SU-DHL-6 (cell line): Measurements from ENCODE around the gene DDX10.

Source experiments
- H2AFZ ChIP-seq: fragments of 200-600 bp; sonication (generic); 2 replicates; pipeline ENCODE4 v1.6.1; 2014; ENCODE audit warnings: low read depth, mild to moderate bottlenecking, moderate library complexity, mixed read lengths, antibody characterized with exemption, low read length; ENCODE audit not compliant: severe bottlenecking
- H3F3A ChIP-seq: fragments of 200-600 bp; shearing (Covaris generic); 2 replicates; pipeline ENCODE4 v1.6.0; 2016; ENCODE audit warnings: antibody characterized with exemption, mild to moderate bottlenecking; ENCODE audit not compliant: insufficient read depth
- H3K27ac ChIP-seq: fragments of 200-600 bp; sonication (generic); 2 replicates; pipeline ENCODE4 v1.5.1; 2016; ENCODE audit warnings: low read depth, mild to moderate bottlenecking, low read length, moderate library complexity, mixed read lengths
- H3K27me3 ChIP-seq: fragments of 200-600 bp; sonication (generic), shearing (Covaris generic); 2 replicates; pipeline ENCODE4 v1.6.0; 2014; ENCODE audit warnings: mild to moderate bottlenecking, low read length
- H3K36me3 ChIP-seq: fragments of 200-600 bp; sonication (generic); 2 replicates; pipeline ENCODE4 v1.6.1; 2014; ENCODE audit warnings: mild to moderate bottlenecking, low read length, mixed read lengths
- H3K4me2 ChIP-seq: fragments of 300-600, 200-600 bp; shearing (Covaris generic), sonication (generic); 2 replicates; pipeline ENCODE4 v1.6.0; 2014; ENCODE audit warnings: low read length, low read depth, mild to moderate bottlenecking; ENCODE audit not compliant: poor library complexity, severe bottlenecking
- H3K4me3 ChIP-seq: fragments of 200-600 bp; sonication (generic); 2 replicates; pipeline ENCODE4 v1.5.1; 2014; ENCODE audit warnings: antibody characterized with exemption, low read length, mild to moderate bottlenecking, mixed read lengths; ENCODE audit not compliant: insufficient read depth, poor library complexity, severe bottlenecking
- H3K79me2 ChIP-seq: fragments of 200-600 bp; sonication (generic); 2 replicates; pipeline ENCODE4 v1.6.1; 2014; ENCODE audit warnings: mild to moderate bottlenecking, low read length, moderate library complexity; ENCODE audit not compliant: insufficient read depth
- H3K9ac ChIP-seq: fragments of 200-600 bp; sonication (generic); 2 replicates; pipeline ENCODE4 v1.7.0; 2014; ENCODE audit warnings: mild to moderate bottlenecking, low read length
- H3K9me2 ChIP-seq: fragments of 200-600 bp; sonication (generic); replicated peaks from 2 replicates; pipeline ENCODE4 v1.6.1; 2014; ENCODE audit warnings: low read length; ENCODE audit not compliant: insufficient read depth
- H3K9me3 ChIP-seq: fragments of 200-600 bp; sonication (generic); 2 replicates; pipeline ENCODE4 v1.6.1; 2014; ENCODE audit warnings: low read length, mixed read lengths; ENCODE audit not compliant: insufficient read depth
- H4K20me1 ChIP-seq: fragments of 200-600 bp; sonication (generic); 2 replicates; pipeline ENCODE4 v1.6.1; 2014; ENCODE audit warnings: low read depth, mild to moderate bottlenecking, antibody characterized with exemption, low read length, moderate library complexity, mixed read lengths
- CTCF ChIP-seq: fragments of 200-600 bp; sonication (generic); IDR thresholded peaks from one replicate; pipeline ENCODE4 v1.5.1; 2017; ENCODE audit warnings: antibody characterized with exemption, mild to moderate bottlenecking, low read length, moderate library complexity; ENCODE audit not compliant: insufficient read depth, poor library complexity, severe bottlenecking
- EZH2phosphoT487 ChIP-seq: fragments of 200-600 bp; sonication (generic), shearing (Covaris generic); conservative IDR thresholded peaks from 2 replicates; pipeline ENCODE4 v1.6.1; 2018; ENCODE audit warnings: mild to moderate bottlenecking, antibody characterized with exemption, low read length, moderate library complexity, mixed read lengths

The DDX10 gene

GRCh38 chr11:108672113-108672512, 7.2 kb downstream of the DDX10 start:
- Histone ChIP-seq H3K9ac (no peak overlapping the region), H3K27me3 (no peaks in the 10 kb centered on the region), H4K20me1 (no peaks in the 10 kb centered on the region; the same call in 1 of the 2 replicates), H3K9me2 (no peaks in the 10 kb centered on the region), H3F3A (no peaks in the 10 kb centered on the region), H3K27ac (no peak overlapping the region), H3K4me3 (no peak overlapping the region), H3K9me3 (no peaks in the 10 kb centered on the region), H3K4me2 (no peak overlapping the region), H2AFZ (no peak overlapping the region), H3K79me2 (peaks cover 68% of the 10 kb centered on the region), H3K36me3 (peaks cover 13% of the 10 kb centered on the region; the same call in 1 of the 2 replicates)
- TF ChIP-seq EZH2phosphoT487 (no peak), CTCF (no peak)

DNA sequence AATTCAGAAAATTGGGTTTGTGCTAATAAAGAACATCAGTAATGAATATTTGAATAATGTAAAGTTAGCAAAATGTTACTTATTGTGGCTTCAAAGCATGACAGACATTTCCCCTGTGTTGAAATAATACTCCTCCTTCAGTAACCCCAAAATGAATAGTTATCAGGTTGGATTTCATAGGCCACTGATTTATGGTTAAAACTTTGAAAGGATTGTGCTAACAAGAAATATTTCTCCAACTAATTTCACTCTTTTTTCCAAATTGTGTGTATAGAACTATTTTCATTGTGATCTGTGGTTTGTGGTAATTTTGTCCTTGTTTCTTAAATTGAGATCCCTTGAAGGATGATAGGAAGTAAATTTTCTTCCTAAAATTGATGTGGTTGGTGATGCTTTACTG, 7.9 kb downstream of the DDX10 start:
- Histone ChIP-seq H3K9me3 (no peaks in the 10 kb centered on the region), H3K27ac (no peak overlapping the region)

GRCh38 chr11:108679045-108679444, 14.2 kb downstream of the DDX10 start:
- Histone ChIP-seq H3K9me3 (no peaks in the 10 kb centered on the region), H3K9me2 (no peaks in the 10 kb centered on the region), H3K36me3 (peaks cover 38% of the 10 kb centered on the region), H3K4me2 (no peak overlapping the region), H3K27ac (no peak overlapping the region), H4K20me1 (no peaks in the 10 kb centered on the region), H3K27me3 (no peaks in the 10 kb centered on the region), H3K4me3 (no peak overlapping the region), H3F3A (no peaks in the 10 kb centered on the region), H3K79me2 (peaks cover 12% of the 10 kb centered on the region; the same call in 1 of the 2 replicates), H3K9ac (no peak overlapping the region), H2AFZ (no peak overlapping the region)
- TF ChIP-seq CTCF (no peak), EZH2phosphoT487 (no peak)

More for the DNA sequence above, 7.9 kb downstream of the DDX10 start:
- H3K4me3 ChIP-seq: no peak overlapping the region
- H2AFZ ChIP-seq: no peak overlapping the region
- H3K79me2 ChIP-seq: peaks cover 62% of the 10 kb centered on the region
- H3K4me2 ChIP-seq: no peak overlapping the region
- H4K20me1 ChIP-seq: no peaks in the 10 kb centered on the region; the same call in 1 of the 2 replicates
- peaks cover 15% of the 10 kb centered on the region; the same call in 1 of the 2 replicates for H3K36me3 ChIP-seq
- no peaks in the 10 kb centered on the region for H3K9me2 ChIP-seq
- no peak overlapping the region for H3K9ac ChIP-seq
- TF ChIP-seq CTCF: no peak
- TF ChIP-seq EZH2phosphoT487: no peak
- no peaks in the 10 kb centered on the region for H3F3A ChIP-seq
- H3K27me3 ChIP-seq: no peaks in the 10 kb centered on the region
